ENCODE measurements around the gene CASZ1.
A peak's percentile ranks its signal among the peaks of the same experiment; 100 is the strongest.

The CASZ1 gene

DNA sequence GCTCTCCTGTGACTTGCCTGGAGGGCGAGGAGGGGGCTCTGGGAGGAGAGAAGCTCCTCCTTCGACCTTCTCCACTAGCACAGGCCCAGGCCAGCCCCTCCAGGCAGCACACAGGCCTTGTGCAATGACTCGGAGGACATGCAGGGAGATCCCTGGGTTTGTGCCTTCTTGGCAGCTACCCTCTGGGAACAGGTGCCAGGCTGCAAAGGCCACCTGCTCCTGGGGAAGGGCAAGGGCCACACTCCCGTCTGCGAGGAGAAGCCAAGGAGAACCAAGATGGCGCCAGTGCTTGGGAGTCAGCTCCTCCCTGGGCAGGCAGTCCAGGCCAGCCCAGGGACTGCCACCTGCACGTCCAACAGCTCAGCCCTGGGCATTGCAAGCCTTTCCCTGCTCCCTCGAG lies 15.3 kb downstream of the CASZ1 start:
- ATAC-seq (ENCODE audit: low read depth) = no peak

DNA sequence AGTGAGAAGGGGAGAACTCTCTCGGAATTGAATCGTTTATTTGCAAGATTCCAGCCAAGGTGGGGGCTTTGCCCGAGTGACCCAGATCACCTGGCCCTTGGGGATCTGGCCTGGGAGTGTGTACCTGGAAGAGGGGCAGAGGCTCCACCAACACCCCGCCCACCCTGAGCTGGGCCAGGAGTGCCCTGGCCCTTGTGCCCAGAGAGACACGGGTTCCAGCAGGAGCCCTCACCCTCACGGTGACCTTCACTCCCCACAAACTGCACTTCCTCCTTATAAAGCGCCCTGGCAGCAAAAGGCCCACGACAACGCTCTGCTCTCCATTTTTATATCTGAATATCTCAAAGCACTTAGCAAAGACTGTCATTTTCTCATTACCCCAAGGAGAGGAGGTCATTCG lies 16.6 kb downstream of the CASZ1 start:
- no peak for ATAC-seq (ENCODE audit: low read depth)
- H3K36me3 ChIP-seq (ENCODE audit: low read depth) = no peaks in the 10 kb centered on the region
- TF ChIP-seq, protein P1, sequence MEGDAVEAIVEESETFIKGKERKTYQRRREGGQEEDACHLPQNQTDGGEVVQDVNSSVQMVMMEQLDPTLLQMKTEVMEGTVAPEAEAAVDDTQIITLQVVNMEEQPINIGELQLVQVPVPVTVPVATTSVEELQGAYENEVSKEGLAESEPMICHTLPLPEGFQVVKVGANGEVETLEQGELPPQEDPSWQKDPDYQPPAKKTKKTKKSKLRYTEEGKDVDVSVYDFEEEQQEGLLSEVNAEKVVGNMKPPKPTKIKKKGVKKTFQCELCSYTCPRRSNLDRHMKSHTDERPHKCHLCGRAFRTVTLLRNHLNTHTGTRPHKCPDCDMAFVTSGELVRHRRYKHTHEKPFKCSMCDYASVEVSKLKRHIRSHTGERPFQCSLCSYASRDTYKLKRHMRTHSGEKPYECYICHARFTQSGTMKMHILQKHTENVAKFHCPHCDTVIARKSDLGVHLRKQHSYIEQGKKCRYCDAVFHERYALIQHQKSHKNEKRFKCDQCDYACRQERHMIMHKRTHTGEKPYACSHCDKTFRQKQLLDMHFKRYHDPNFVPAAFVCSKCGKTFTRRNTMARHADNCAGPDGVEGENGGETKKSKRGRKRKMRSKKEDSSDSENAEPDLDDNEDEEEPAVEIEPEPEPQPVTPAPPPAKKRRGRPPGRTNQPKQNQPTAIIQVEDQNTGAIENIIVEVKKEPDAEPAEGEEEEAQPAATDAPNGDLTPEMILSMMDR (IDR thresholded peaks at IDR 0.05; ENCODE audit: poor library complexity, severe bottlenecking) = no peak
- H3K27ac ChIP-seq (ENCODE audit: poor library complexity, severe bottlenecking) = no peak overlapping the region
- no peak overlapping the region for H3K4me3 ChIP-seq (ENCODE audit: severe bottlenecking)
- peaks cover 9% of the 10 kb centered on the region for H3K4me1 ChIP-seq (ENCODE audit: insufficient read depth, poor library complexity, severe bottlenecking)
- H3K9me3 ChIP-seq (ENCODE audit: severe bottlenecking) = no peaks in the 10 kb centered on the region
- no peaks in the 10 kb centered on the region for H3K27me3 ChIP-seq (ENCODE audit: insufficient read depth, poor library complexity, severe bottlenecking)
- no peak for DNase-seq (ENCODE audit: low spot score)

More for the DNA sequence above, 15.3 kb downstream of the CASZ1 start:
- Histone ChIP-seq H3K36me3 (ENCODE audit: low read depth) (no peaks in the 10 kb centered on the region), H3K9me3 (ENCODE audit: severe bottlenecking) (no peaks in the 10 kb centered on the region), H3K27me3 (ENCODE audit: insufficient read depth, poor library complexity, severe bottlenecking) (no peaks in the 10 kb centered on the region), H3K27ac (ENCODE audit: poor library complexity, severe bottlenecking) (no peak overlapping the region), H3K4me3 (ENCODE audit: severe bottlenecking) (no peak overlapping the region), H3K4me1 (ENCODE audit: insufficient read depth, poor library complexity, severe bottlenecking) (peaks cover 9% of the 10 kb centered on the region)
- no peak for DNase-seq (ENCODE audit: low spot score)
- TF ChIP-seq, protein P1 (IDR thresholded peaks at IDR 0.05; ENCODE audit: poor library complexity, severe bottlenecking) = no peak

DNA sequence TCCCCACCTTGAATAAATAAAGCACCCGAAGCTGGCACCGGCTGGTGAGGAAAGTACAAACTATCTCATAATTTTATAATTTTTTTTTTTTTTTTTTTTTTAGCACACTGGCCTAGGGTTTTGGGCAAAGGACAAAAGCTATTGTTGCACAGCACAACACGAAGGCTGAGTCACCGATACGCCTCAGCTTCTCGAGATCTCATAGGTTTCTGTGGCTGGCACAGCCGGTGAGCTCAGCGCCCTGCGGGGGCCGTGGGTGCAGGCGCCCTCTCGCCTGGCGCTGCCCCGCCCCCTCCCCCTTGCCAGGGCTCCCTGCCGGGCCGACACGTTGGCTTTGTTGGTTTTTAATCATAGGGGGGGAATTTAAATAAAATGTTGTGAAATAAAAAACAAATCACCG lies 17.2 kb downstream of the CASZ1 start:
- no peak overlapping the region for H3K4me3 ChIP-seq (ENCODE audit: severe bottlenecking)
- H3K27ac ChIP-seq (ENCODE audit: poor library complexity, severe bottlenecking) = peak overlapping the region; percentile 4
- H3K4me1 ChIP-seq (ENCODE audit: insufficient read depth, poor library complexity, severe bottlenecking) = peaks cover 9% of the 10 kb centered on the region
- no peaks in the 10 kb centered on the region for H3K36me3 ChIP-seq (ENCODE audit: low read depth)
- TF ChIP-seq, protein P1 (IDR thresholded peaks at IDR 0.05; ENCODE audit: poor library complexity, severe bottlenecking) = no peak
- no peaks in the 10 kb centered on the region for H3K9me3 ChIP-seq (ENCODE audit: severe bottlenecking)
- no peak for DNase-seq (ENCODE audit: low spot score)
- no peaks in the 10 kb centered on the region for H3K27me3 ChIP-seq (ENCODE audit: insufficient read depth, poor library complexity, severe bottlenecking)
- ATAC-seq (ENCODE audit: low read depth) = peak; percentile 96

DNA sequence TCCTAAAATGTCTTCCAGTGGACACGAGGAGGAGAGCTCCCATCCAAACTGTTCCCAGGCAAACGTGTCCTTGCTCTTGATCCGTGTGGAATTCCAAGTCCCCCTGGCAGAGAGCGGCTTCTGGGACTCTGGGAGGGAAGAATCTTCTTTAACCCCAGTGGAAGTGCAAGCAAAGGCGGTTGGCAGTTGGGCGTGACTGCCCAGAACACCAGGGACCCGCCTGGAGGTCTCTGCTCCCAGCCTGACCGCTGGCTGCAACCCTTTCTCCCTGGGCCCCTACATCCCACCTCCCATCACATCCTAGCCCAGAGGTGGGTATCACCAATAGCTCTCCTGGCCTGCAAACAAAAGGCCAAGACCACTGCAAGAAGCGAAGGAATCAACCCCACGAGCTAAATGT lies 17.8 kb downstream of the CASZ1 start:
- Histone ChIP-seq H3K27ac (ENCODE audit: poor library complexity, severe bottlenecking) (peak overlapping the region; percentile 4), H3K4me1 (ENCODE audit: insufficient read depth, poor library complexity, severe bottlenecking) (peaks cover 9% of the 10 kb centered on the region), H3K36me3 (ENCODE audit: low read depth) (no peaks in the 10 kb centered on the region), H3K27me3 (ENCODE audit: insufficient read depth, poor library complexity, severe bottlenecking) (no peaks in the 10 kb centered on the region), H3K4me3 (ENCODE audit: severe bottlenecking) (no peak overlapping the region), H3K9me3 (ENCODE audit: severe bottlenecking) (no peaks in the 10 kb centered on the region)
- TF ChIP-seq, protein P1 (IDR thresholded peaks at IDR 0.05; ENCODE audit: poor library complexity, severe bottlenecking) = no peak
- no peak for ATAC-seq (ENCODE audit: low read depth)
- no peak for DNase-seq (ENCODE audit: low spot score)

DNA sequence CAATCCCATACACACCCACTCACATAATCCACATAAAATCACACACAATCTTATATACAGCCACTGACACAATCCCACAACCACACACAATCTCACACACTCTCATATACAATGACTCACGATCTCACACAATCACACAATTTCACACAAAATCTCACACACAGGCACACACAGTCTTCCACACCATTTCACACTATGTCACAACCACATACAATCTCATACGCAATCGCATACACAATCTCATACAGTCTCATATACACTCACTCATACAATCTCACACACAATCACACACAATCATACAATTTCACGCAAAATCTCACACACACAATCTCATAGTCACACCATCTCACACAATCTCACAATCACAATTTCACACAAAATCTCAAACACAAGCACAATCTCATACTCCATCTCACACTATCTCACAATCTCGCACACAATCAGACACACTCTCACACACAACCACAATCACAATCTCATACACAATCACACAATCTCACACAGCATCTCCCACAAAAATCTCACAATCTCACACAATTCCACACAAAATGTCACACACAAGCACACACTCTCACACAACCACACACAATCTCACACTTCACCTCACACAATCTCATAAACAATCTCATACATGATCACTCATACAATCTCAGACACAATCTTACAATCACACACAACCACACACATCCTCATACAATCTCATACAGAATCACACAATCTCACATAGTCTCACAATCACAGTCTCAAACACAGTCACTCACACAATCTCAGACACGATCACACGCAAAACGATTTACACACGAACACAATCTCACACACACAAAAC lies 18.5 kb downstream of the CASZ1 start:
- TF ChIP-seq, protein P1 (IDR thresholded peaks at IDR 0.05; ENCODE audit: poor library complexity, severe bottlenecking) = no peak
- H3K36me3 ChIP-seq (ENCODE audit: low read depth) = no peaks in the 10 kb centered on the region
- DNase-seq (ENCODE audit: low spot score) (no peak), ATAC-seq (ENCODE audit: low read depth) (no peak)
- no peak overlapping the region for H3K4me3 ChIP-seq (ENCODE audit: severe bottlenecking)
- no peaks in the 10 kb centered on the region for H3K27me3 ChIP-seq (ENCODE audit: insufficient read depth, poor library complexity, severe bottlenecking)
- H3K27ac ChIP-seq (ENCODE audit: poor library complexity, severe bottlenecking) = no peak overlapping the region
- H3K4me1 ChIP-seq (ENCODE audit: insufficient read depth, poor library complexity, severe bottlenecking) = peaks cover 9% of the 10 kb centered on the region
- H3K9me3 ChIP-seq (ENCODE audit: severe bottlenecking) = no peaks in the 10 kb centered on the region
